T-cell (primary cell): ENCODE data around the gene SAMD11. TPM values are rescaled to one million over a fixed set of nuclear protein-coding genes. Genes with fewer than 3 reads are reported as not detected.

Source experiments
- ATAC-seq, 4 experiments: fragments of 200-7000 bp in 3 of 4; fragments of 150-1000 bp in 1 of 4; cut with Tn5 transposase; replicated peaks in 1 of 4; 1 replicate in 3 of 4; 2 replicates in 1 of 4; pipeline ENCODE4 v1.10.0; 2021; ENCODE audit warnings: moderate library complexity in 3 of 4, mild to moderate bottlenecking in 2 of 4, moderate number of reproducible peaks in 1 of 4
- CTCF ChIA-PET, 2 donors: fragments of 300-600 bp; sonication (Branson Sonifier 250); formaldehyde crosslinking; loops; one replicate each; lab custom pipeline; 2022; ENCODE audit warnings: antibody characterized with exemption in 2 of 2; lab: Charles Lee
- POLR2A ChIA-PET, 2 donors: fragments of 300-600 bp; sonication (Branson Sonifier 250); formaldehyde crosslinking; loops; one replicate each; lab custom pipeline; 2022; ENCODE audit warnings: antibody characterized with exemption in 2 of 2; lab: Charles Lee
- DNase-seq, 35 experiments: peaks; one replicate each; pipeline versions ENCODE4 v3.0.0 to v3.0.0-alpha.2; 2013 to 2023
- H3K27ac ChIP-seq: one replicate; pipeline ENCODE4 v1.5.1; 2013; ENCODE audit warnings: low read length
- H3K27me3 ChIP-seq, 2 experiments: replicated peaks in 1 of 2; 1 replicate in 1 of 2; 2 replicates in 1 of 2; pipeline versions ENCODE4 v1.6.1 to v1.7.0; 2013; ENCODE audit warnings: low read length in 1 of 2, mixed read lengths in 1 of 2; ENCODE audit not compliant: control insufficient read depth in 2 of 2, insufficient read depth in 2 of 2; ENCODE audit errors: extremely low read depth in 1 of 2
- H3K36me3 ChIP-seq, 2 donors: 1 replicate in 1 of 2; 2 replicates in 1 of 2; pipeline versions ENCODE4 v1.6.1 to v1.7.0; 2013; ENCODE audit warnings: low read length in 1 of 2; ENCODE audit not compliant: control insufficient read depth in 2 of 2, insufficient read depth in 1 of 2; ENCODE audit errors: extremely low read depth in 1 of 2
- H3K4me1 ChIP-seq, 2 experiments: 1 replicate in 1 of 2; 2 replicates in 1 of 2; pipeline versions ENCODE4 v1.6.1 to v1.7.0; 2013; ENCODE audit warnings: low read length in 2 of 2, mixed read lengths in 1 of 2; ENCODE audit not compliant: insufficient read depth in 2 of 2, control insufficient read depth in 1 of 2; ENCODE audit errors: extremely low read depth in 1 of 2
- H3K4me3 ChIP-seq, 2 donors: 1 replicate in 1 of 2; 2 replicates in 1 of 2; pipeline versions ENCODE4 v1.5.1 to v1.7.0; 2013; ENCODE audit warnings: mild to moderate bottlenecking in 2 of 2, low read length in 1 of 2, moderate library complexity in 1 of 2; ENCODE audit not compliant: control insufficient read depth in 1 of 2; ENCODE audit errors: extremely low read depth in 1 of 2
- H3K9me3 ChIP-seq: 2 replicates; pipeline ENCODE4 v1.7.0; 2013
- H3K27ac Mint-ChIP-seq, 2 donors: one replicate each; pipeline ENCODE4 v1.8.0; 2020 to 2021; ENCODE audit warnings: mild to moderate bottlenecking in 2 of 2, mixed read lengths in 2 of 2
- H3K27me3 Mint-ChIP-seq, 2 donors: one replicate each; pipeline ENCODE4 v1.8.0; 2021 to 2022; ENCODE audit warnings: mixed read lengths in 2 of 2
- H3K36me3 Mint-ChIP-seq: one replicate; pipeline ENCODE4 v1.8.0; 2021; ENCODE audit warnings: mixed read lengths
- H3K4me1 Mint-ChIP-seq, 3 donors: one replicate each; pipeline ENCODE4 v1.8.0; 2020 to 2022; ENCODE audit warnings: mixed read lengths in 3 of 3, mild to moderate bottlenecking in 1 of 3
- H3K4me3 Mint-ChIP-seq, 3 donors: one replicate each; pipeline ENCODE4 v1.8.0; 2020 to 2022; ENCODE audit warnings: mild to moderate bottlenecking in 3 of 3, mixed read lengths in 3 of 3, moderate library complexity in 3 of 3
- H3K9me3 Mint-ChIP-seq, 3 donors: one replicate each; pipeline ENCODE4 v1.8.0; 2020 to 2022; ENCODE audit warnings: mixed read lengths in 3 of 3
- WGBS: methylation state at CpG from one replicate; pipeline ENCODE4 v1.1.5; 2013; ENCODE audit warnings: missing lambda C conversion rate; ENCODE audit not compliant: insufficient coverage; 5-methylcytosine and 5-hydroxymethylcytosine counted together
- total RNA-seq, 35 experiments: library from RNA in 6 of 35; stranded (reverse) in 6 of 35; fragments of 120-200 nt in 1 of 35; gene quantifications; one replicate each; pipeline versions ENCODE4 v1.2.1 to v1.2.4 and lab custom pipeline; 2013 to 2026

The SAMD11 gene
- total RNA-seq, 5 donors from 2014 or later (not counting 1 experiment from before 2014, with no cell fraction given) = 0.32 to 0.70 (median 0.53) TPM; not detected in 2

- H3K9me3 ChIP-seq = no peaks in the 10 kb centered on the region
- H3K4me3 ChIP-seq = no peak overlapping the region
- H3K27ac ChIP-seq = no peak overlapping the region
- ATAC-seq (no peak), DNase-seq (peak in 5 of 35 experiments; percentile 2 to 17 (median 3))
- Mint-ChIP-seq H3K9me3 (no peaks in the 10 kb centered on the region), H3K27ac (no peak overlapping the region), H3K36me3 (no peaks in the 10 kb centered on the region), H3K4me3 (no peak overlapping the region), H3K27me3 (peaks cover 38 to 46% of the 10 kb centered on the region in 2 donors), H3K4me1 (peaks cover 5 to 16% (median 14%) of the 10 kb centered on the region in 3 donors)
- 89% methylated on average over 16 of the region's 17 CpGs for WGBS
- peaks cover 0 to 17% of the 10 kb centered on the region in 2 experiments for H3K4me1 ChIP-seq
- POLR2A ChIA-PET = no interaction called here
- CTCF ChIA-PET = no interaction called here
- H3K27me3 ChIP-seq = peaks cover 0 to 64% of the 10 kb centered on the region in 2 experiments
- no peaks in the 10 kb centered on the region for H3K36me3 ChIP-seq
Observed at GRCh38 chr1:907611-908451, 15.9 kb upstream of the SAMD11 start.

- DNase-seq (peak in 1 of 35 experiments; percentile 12), ATAC-seq (no peak)
- ChIA-PET POLR2A (no interaction called here), CTCF (no interaction called here)
- no CpG with 5 or more reads among the region's 16 CpGs for WGBS
- Histone ChIP-seq H3K27me3 (peaks cover 0 to 67% of the 10 kb centered on the region in 2 experiments), H3K36me3 (no peaks in the 10 kb centered on the region), H3K4me3 (no peak overlapping the region), H3K9me3 (no peaks in the 10 kb centered on the region), H3K4me1 (peaks cover 0 to 16% of the 10 kb centered on the region in 2 experiments), H3K27ac (no peak overlapping the region)
- Mint-ChIP-seq H3K36me3 (no peaks in the 10 kb centered on the region), H3K9me3 (no peaks in the 10 kb centered on the region), H3K27me3 (peaks cover 39 to 47% of the 10 kb centered on the region in 2 donors), H3K4me3 (no peak overlapping the region), H3K27ac (no peak overlapping the region), H3K4me1 (peaks cover 5 to 16% (median 15%) of the 10 kb centered on the region in 3 donors)
Observed at GRCh38 chr1:908661-909060, 15.1 kb upstream of the SAMD11 start.

- H3K27me3 ChIP-seq = peaks cover 0 to 73% of the 10 kb centered on the region in 2 experiments
- no peaks in the 10 kb centered on the region for H3K36me3 Mint-ChIP-seq
- 11% methylated on average over 32 of the region's 53 CpGs for WGBS
- H3K27ac Mint-ChIP-seq = no peak overlapping the region
- peak in 1 of 35 experiments; percentile 1 for DNase-seq
- POLR2A ChIA-PET = no interaction called here
- CTCF ChIA-PET = interaction anchor here in 1 of 2 donors (0.6 kb wide), 1 partner anchor 79 kb away, joined by 4 read pairs; no protein-coding TSS in a partner anchor
- no peak overlapping the region for H3K27ac ChIP-seq
- ATAC-seq = no peak
- H3K4me1 Mint-ChIP-seq = peaks cover 5 to 16% (median 15%) of the 10 kb centered on the region in 3 donors
- H3K9me3 Mint-ChIP-seq = no peaks in the 10 kb centered on the region
- H3K4me1 ChIP-seq = peaks cover 0 to 8% of the 10 kb centered on the region in 2 experiments
- no peaks in the 10 kb centered on the region for H3K9me3 ChIP-seq
- no peak overlapping the region for H3K4me3 ChIP-seq
- no peak overlapping the region for H3K4me3 Mint-ChIP-seq
- no peaks in the 10 kb centered on the region for H3K36me3 ChIP-seq
- peaks cover 39 to 50% of the 10 kb centered on the region in 2 donors for H3K27me3 Mint-ChIP-seq
Observed at GRCh38 chr1:909861-910310, 13.8 kb upstream of the SAMD11 start.

DNA sequence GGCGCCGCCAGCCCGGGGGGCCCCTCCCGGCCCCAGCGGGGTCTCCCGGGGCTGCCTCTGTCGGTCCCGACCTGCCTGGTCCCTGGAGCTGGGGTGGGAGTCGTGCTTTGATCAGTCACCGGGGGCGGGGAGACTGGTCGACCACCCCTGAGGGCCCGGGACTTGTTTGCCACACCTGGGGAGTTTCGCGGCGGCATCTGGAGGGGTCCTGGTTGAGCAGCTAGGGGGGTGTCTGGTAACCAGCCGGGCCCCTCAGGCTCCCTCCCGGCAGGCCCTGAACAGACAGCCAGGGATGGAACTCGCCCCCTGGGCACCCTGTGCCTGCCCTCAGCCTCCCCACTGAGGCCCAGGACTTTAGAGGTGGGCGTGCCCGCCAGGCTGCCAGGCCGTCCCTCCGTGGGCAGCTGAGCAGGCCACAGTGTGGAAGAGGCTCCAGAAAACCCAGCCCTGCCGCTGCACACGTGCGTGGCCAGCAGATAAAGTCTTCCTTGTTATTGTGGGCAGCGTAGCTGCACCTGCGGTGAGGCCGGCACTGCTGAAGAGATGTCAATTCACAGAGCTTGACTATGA, 13.3 kb upstream of the SAMD11 start:
- Histone ChIP-seq H3K27me3 (peaks cover 0 to 72% of the 10 kb centered on the region in 2 experiments), H3K36me3 (no peaks in the 10 kb centered on the region), H3K4me3 (no peak overlapping the region), H3K9me3 (no peaks in the 10 kb centered on the region), H3K4me1 (peaks cover 0 to 3% of the 10 kb centered on the region in 2 experiments), H3K27ac (no peak overlapping the region)
- Mint-ChIP-seq H3K4me3 (no peak overlapping the region), H3K36me3 (no peaks in the 10 kb centered on the region), H3K27me3 (peaks cover 35 to 48% of the 10 kb centered on the region in 2 donors), H3K9me3 (no peaks in the 10 kb centered on the region), H3K4me1 (peaks cover 1 to 12% (median 10%) of the 10 kb centered on the region in 3 donors), H3K27ac (no peak overlapping the region)
- WGBS = 33% methylated on average over 20 of the region's 29 CpGs
- no peak for ATAC-seq
- ChIA-PET POLR2A (no interaction called here), CTCF (interaction anchor here in 1 of 2 donors (0.6 kb wide), 1 partner anchor 78 kb away, joined by 4 read pairs; no protein-coding TSS in a partner anchor)
- DNase-seq = peak in 4 of 35 experiments; percentile 3 to 13 (median 6)

GRCh38 chr1:910881-911721, 12.6 kb upstream of the SAMD11 start:
- no peak overlapping the region for H3K4me3 ChIP-seq
- 71% methylated on average over 24 of the region's 25 CpGs for whole genome bisulfite sequencing
- H3K4me1 ChIP-seq = no peaks in the 10 kb centered on the region
- no peak overlapping the region for H3K27ac ChIP-seq
- CTCF ChIA-PET = interaction anchor here in 1 of 2 donors (0.6 kb wide), 1 partner anchor 78 kb away, joined by 4 read pairs; no protein-coding TSS in a partner anchor
- H3K27me3 ChIP-seq = peaks cover 0 to 71% of the 10 kb centered on the region in 2 experiments
- H3K36me3 ChIP-seq = no peaks in the 10 kb centered on the region
- Mint-ChIP-seq H3K27me3 (peaks cover 33 to 44% of the 10 kb centered on the region in 2 donors), H3K4me3 (no peak overlapping the region), H3K9me3 (no peaks in the 10 kb centered on the region), H3K4me1 (peaks cover 0 to 10% (median 9%) of the 10 kb centered on the region in 3 donors), H3K36me3 (no peaks in the 10 kb centered on the region), H3K27ac (no peak overlapping the region)
- POLR2A ChIA-PET = no interaction called here
- peak in 2 of 35 experiments; percentile 3 to 19 for DNase-seq
- H3K9me3 ChIP-seq = no peaks in the 10 kb centered on the region
- no peak for ATAC-seq
